Measurements from ENCODE around the gene NMT1. TPM values are rescaled to one million over a fixed set of nuclear protein-coding genes. Genes with fewer than 3 reads are reported as not detected.
"Not testable (repeated sequence)": the region's sequence is repeated elsewhere in the genome, so short reads cannot be mapped to it uniquely, and the experiment has no call there.

NMT1 gene
- total RNA-seq, 6 donors from 2014 or later = 55.1 to 132 (median 92.3) TPM

DNA sequence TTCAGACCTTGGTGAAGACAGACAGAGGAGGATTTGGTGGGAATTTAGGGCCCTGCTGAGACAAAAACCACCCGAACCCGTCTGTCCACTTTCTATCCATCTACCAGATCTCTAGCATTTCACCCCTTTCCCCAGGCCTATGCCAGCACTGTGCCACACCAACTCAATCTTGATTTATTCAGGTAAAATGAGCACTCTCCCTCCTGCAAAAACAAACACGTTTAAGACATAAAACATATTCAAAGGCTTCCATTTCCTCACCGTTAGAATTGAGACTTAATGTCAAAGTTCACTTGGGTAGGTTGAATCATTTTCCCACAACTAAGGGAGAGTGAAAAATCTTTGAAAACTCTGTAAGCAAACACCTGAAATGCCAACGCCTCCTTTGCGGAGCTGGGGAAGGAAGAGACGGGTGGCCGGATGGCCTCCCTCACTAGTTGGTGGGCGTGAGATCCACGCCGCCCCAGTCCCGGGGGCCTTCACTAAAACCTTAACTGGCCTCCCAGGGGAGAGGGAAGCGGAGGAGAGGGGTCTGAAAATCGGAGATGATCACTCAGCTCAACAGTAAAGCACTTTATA, 10.5 kb upstream of the NMT1 start:
- no peaks in the 10 kb centered on the region for H3K9me3 ChIP-seq
- no peaks in the 10 kb centered on the region for H3K36me3 ChIP-seq
- DNase-seq (peak in 1 of 2 donors; percentile 33), ATAC-seq (ENCODE audit: low FRiP score in 2 of 2) (peak in 1 of 2 donors; percentile 40)
- TF ChIP-seq, protein P1, sequence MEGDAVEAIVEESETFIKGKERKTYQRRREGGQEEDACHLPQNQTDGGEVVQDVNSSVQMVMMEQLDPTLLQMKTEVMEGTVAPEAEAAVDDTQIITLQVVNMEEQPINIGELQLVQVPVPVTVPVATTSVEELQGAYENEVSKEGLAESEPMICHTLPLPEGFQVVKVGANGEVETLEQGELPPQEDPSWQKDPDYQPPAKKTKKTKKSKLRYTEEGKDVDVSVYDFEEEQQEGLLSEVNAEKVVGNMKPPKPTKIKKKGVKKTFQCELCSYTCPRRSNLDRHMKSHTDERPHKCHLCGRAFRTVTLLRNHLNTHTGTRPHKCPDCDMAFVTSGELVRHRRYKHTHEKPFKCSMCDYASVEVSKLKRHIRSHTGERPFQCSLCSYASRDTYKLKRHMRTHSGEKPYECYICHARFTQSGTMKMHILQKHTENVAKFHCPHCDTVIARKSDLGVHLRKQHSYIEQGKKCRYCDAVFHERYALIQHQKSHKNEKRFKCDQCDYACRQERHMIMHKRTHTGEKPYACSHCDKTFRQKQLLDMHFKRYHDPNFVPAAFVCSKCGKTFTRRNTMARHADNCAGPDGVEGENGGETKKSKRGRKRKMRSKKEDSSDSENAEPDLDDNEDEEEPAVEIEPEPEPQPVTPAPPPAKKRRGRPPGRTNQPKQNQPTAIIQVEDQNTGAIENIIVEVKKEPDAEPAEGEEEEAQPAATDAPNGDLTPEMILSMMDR (IDR thresholded peaks at IDR 0.05) = no peak
- TF ChIP-seq POLR2AphosphoS5 (IDR thresholded peaks at IDR 0.05) (no peak), EP300 (IDR thresholded peaks at IDR 0.05) (no peak), POLR2A (IDR thresholded peaks at IDR 0.05) (no peak)
- H3K27ac ChIP-seq = peak overlapping the region; percentile 83 to 93 (median 91)
- H3K27me3 ChIP-seq = no peaks in the 10 kb centered on the region
- H3K4me3 ChIP-seq = peak overlapping the region; percentile 5 to 63 (median 62)
- 1 to 9% methylated on average over 13 to 14 of the region's 14 CpGs for WGBS, 2 donors
- H3K4me1 ChIP-seq = peaks cover 12 to 23% (median 18%) of the 10 kb centered on the region in 4 donors

DNA sequence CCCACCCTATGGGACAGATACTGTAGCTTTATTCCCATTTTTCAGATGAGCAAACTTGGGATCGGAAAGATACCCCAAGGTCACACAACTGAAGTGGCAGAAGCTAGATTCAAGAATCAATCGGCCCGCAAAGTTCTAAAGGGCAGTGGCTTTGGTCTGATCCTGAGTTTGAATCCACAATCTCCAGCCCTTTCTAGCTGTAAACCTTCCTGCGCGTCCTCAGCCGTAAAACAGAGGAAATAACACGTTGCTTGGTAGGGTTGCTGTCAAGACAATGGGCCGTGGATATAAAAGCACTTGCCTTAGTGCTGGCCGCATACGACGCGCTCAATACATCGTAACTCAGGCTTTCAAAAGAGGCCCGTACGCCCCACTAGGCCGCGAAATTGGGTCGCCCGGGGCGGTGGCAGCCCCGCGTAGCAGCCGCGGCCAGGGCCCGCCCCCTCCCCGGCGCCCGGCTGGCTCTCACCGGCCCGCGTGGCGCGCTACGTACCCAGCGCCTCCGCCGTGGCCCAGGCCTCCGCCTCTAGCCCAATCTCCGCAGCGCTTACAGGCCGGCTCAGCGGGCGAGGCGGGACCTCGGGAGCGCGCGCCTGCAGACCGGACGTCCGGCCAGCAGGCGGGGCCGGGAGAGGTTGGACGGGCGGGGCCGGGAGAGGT, 9.9 kb upstream of the NMT1 start, which contains the start of gene DCAKD:
DCAKD (minus strand) TSS at position 573 of the 660 bp plus-strand sequence. CDS start 16,747 bp downstream, outside the sequence.
- peak; percentile 97 to 98 for DNase-seq
- peak; percentile 99 to 100 for ATAC-seq (ENCODE audit: low FRiP score in 2 of 2)
- 0% methylated on average over 3 to 8 of the region's 56 CpGs for WGBS, 2 donors
- Histone ChIP-seq H3K36me3 (no peaks in the 10 kb centered on the region), H3K4me3 (peak within 1 kb of the TSS; percentile 40 to 63 (median 62)), H3K27ac (peak within 1 kb of the TSS; percentile 83 to 93 (median 91)), H3K9me3 (no peaks in the 10 kb centered on the region), H3K27me3 (no peaks in the 10 kb centered on the region), H3K4me1 (peaks cover 12 to 23% (median 18%) of the 10 kb centered on the region in 4 donors)
- TF ChIP-seq POLR2AphosphoS5 (IDR thresholded peaks at IDR 0.05) (peak; percentile 44 to 78), POLR2A (IDR thresholded peaks at IDR 0.05) (peak in 3 of 4 donors; percentile 68 to 87 (median 75)), EP300 (IDR thresholded peaks at IDR 0.05) (no peak)
- TF ChIP-seq, protein P1 (IDR thresholded peaks at IDR 0.05) = peak in 5 of 6 experiments; percentile 16 to 67 (median 39)

DNA sequence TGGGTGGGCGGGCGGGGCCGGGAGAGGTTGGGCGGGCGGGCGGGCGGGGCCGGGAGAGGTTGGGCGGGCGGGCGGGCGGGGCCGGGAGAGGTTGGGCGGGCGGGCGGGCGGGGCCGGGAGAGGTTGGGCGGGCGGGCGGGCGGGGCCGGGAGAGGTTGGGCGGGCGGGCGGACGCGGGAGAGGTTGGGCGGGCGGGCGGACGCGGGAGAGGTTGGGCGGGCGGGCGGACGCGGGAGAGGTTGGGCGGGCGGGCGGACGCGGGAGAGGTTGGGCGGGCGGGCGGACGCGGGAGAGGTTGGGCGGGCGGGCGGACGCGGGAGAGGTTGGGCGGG, 9.4 kb upstream of the NMT1 start:
- Histone ChIP-seq H3K27ac (peak overlapping the region; percentile 54 to 93 (median 89)), H3K4me3 (peak overlapping the region in 3 of 4 donors; percentile 61 to 63 (median 63)), H3K4me1 (peaks cover 12 to 23% (median 18%) of the 10 kb centered on the region in 4 donors)
- not testable (repeated sequence) for H3K27me3 ChIP-seq; ATAC-seq (ENCODE audit: low FRiP score in 2 of 2); H3K9me3 ChIP-seq; H3K36me3 ChIP-seq
- WGBS, 2 donors = no CpG with 5 or more reads among the region's 54 CpGs
- DNase-seq = peak in 1 of 2 donors; percentile 81

DNA sequence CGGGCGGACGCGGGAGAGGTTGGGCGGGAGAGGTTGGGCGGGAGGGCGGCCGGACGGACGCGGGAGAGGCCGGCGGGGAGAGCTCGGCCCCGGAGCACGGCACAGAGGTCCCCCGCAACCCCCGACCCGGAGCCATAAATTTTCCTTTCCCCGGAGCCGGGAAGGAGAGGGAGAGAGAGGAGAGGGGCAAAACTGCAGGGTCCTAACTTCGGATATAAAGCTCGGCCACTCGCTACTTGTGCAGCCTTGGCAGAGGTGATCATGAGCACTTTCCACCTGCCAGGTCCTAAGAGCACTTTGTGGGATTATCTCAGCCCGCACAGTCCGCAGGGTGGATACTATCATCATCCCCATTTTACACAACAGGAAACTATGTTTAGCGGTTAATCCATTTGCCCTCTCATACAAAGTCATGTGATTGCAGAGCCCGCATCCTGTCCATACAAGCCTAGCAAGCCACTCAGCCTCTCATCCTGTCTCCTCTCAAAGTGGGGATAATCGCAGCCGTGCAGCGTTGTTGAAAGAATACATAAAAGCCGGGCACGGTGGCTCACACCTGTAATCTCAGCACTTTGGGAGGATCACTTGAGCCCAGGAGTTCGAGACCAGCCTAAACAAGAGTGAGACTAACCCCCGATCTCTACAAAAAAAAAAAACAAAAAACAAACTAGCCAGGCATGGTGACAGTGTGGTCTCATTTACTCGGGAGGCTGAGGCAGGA, 8.9 kb upstream of the NMT1 start:
- peak overlapping the region; percentile 40 to 63 (median 57) for H3K4me3 ChIP-seq
- peak in 3 of 4 donors; percentile 29 to 53 (median 39) for TF ChIP-seq POLR2A (IDR thresholded peaks at IDR 0.05)
- TF ChIP-seq, protein P1 (IDR thresholded peaks at IDR 0.05) = no peak
- peak; percentile 29 to 44 for TF ChIP-seq POLR2AphosphoS5 (IDR thresholded peaks at IDR 0.05)
- TF ChIP-seq EP300 (IDR thresholded peaks at IDR 0.05) = no peak
- H3K27ac ChIP-seq = peak overlapping the region; percentile 54 to 90 (median 87)

DNA sequence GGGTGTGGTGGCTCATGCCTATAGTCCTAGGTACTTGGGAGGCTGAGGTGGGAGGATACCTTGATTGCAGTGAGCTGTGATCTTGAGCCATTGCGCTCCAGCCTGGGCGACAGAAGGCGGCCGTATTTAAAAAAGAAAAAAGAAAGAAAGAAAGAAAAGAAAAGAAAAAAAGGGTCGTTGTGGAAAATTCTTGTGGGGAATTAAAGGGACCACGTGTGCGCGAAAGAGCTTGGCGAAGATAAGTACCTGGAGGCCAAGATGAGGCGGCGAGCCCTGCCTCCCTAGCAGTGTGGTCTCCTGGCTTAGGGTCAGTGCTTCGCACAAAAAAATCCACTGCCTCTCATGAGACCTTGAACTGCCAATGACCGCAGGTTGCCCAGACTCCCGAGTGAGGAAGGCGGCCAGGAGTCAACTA, 728 bp upstream of the NMT1 start:
- Histone ChIP-seq H3K9me3 (no peaks in the 10 kb centered on the region), H3K27me3 (no peaks in the 10 kb centered on the region), H3K36me3 (no peaks in the 10 kb centered on the region), H3K27ac (peak overlapping the region; percentile 79 to 97 (median 88)), H3K4me1 (peaks cover 38 to 54% (median 41%) of the 10 kb centered on the region in 4 donors), H3K4me3 (peak overlapping the region; percentile 51 to 84 (median 70))
- DNase-seq = no peak
- ATAC-seq (ENCODE audit: low FRiP score in 2 of 2) = peak in 1 of 2 donors; percentile 41
- 16 to 17% methylated on average over 12 to 15 of the region's 15 CpGs for WGBS, 2 donors
- no peak for TF ChIP-seq POLR2A (IDR thresholded peaks at IDR 0.05)
- TF ChIP-seq, protein P1 (IDR thresholded peaks at IDR 0.05) = no peak
- no peak for TF ChIP-seq EP300 (IDR thresholded peaks at IDR 0.05)
- no peak for TF ChIP-seq POLR2AphosphoS5 (IDR thresholded peaks at IDR 0.05)

More for the DNA sequence above, 8.9 kb upstream of the NMT1 start:
- 17 to 21% methylated on average over 15 to 20 of the region's 36 CpGs for WGBS, 2 donors
- H3K36me3 ChIP-seq = no peaks in the 10 kb centered on the region
- no peaks in the 10 kb centered on the region for H3K27me3 ChIP-seq
- H3K4me1 ChIP-seq = peaks cover 12 to 23% (median 18%) of the 10 kb centered on the region in 4 donors
- DNase-seq (peak; percentile 42 to 87), ATAC-seq (ENCODE audit: low FRiP score in 2 of 2) (no peak)
- H3K9me3 ChIP-seq = no peaks in the 10 kb centered on the region

Data from upper lobe of left lung (tissue), 6 donors.